Neural cell (in vitro differentiated cells): Measurements from ENCODE around the gene OR11A1. TPM values are rescaled to one million over a fixed set of nuclear protein-coding genes. Genes with fewer than 3 reads are reported as not detected.

ENCODE experiments used
- H2AFZ ChIP-seq: fragments of 200-600, 300-800 bp; sonication (generic), shearing (Covaris generic); 2 replicates; pipeline ENCODE4 v1.6.0; 2014; ENCODE audit warnings: low read depth, mild to moderate bottlenecking, antibody characterized with exemption, low read length, moderate library complexity
- H3F3A ChIP-seq: fragments of 200-600 bp; shearing (Covaris generic); 2 replicates; pipeline ENCODE4 v1.6.1; 2016; ENCODE audit warnings: mild to moderate bottlenecking, moderate library complexity, mixed read lengths, antibody characterized with exemption, low read length; ENCODE audit not compliant: insufficient read depth, poor library complexity, severe bottlenecking
- H3K27ac ChIP-seq: fragments of 200-600, 300-800 bp; sonication (generic), shearing (Covaris generic); 2 replicates; pipeline ENCODE4 v1.5.1; 2014; ENCODE audit warnings: mild to moderate bottlenecking, low read length, moderate library complexity
- H3K27me3 ChIP-seq: fragments of 300-800, 200-600 bp; sonication (generic), shearing (Covaris generic); 2 replicates; pipeline ENCODE4 v1.6.0; 2014; ENCODE audit warnings: mild to moderate bottlenecking, low read depth, low read length, moderate library complexity; ENCODE audit not compliant: insufficient read depth
- H3K36me3 ChIP-seq: fragments of 300-800, 200-600 bp; sonication (generic), shearing (Covaris generic); 2 replicates; pipeline ENCODE4 v1.5.1; 2014; ENCODE audit warnings: mild to moderate bottlenecking, antibody characterized with exemption, low read length, moderate library complexity; ENCODE audit not compliant: insufficient read depth
- H3K4me2 ChIP-seq: fragments of 300-800, 200-600 bp; sonication (generic), shearing (Covaris generic); 2 replicates; pipeline ENCODE4 v1.6.0; 2014; ENCODE audit warnings: mild to moderate bottlenecking, low read length
- H3K4me3 ChIP-seq: fragments of 300-800, 200-600 bp; sonication (generic), shearing (Covaris generic); 2 replicates; pipeline ENCODE4 v1.5.1; 2014; ENCODE audit warnings: mild to moderate bottlenecking, low read length, moderate library complexity
- H3K79me2 ChIP-seq: fragments of 200-600 bp; shearing (Covaris generic); replicated peaks from 2 replicates; pipeline ENCODE4 v1.6.0; 2014; ENCODE audit warnings: mild to moderate bottlenecking, low read length, moderate library complexity; ENCODE audit not compliant: insufficient read depth
- H3K9ac ChIP-seq: fragments of 300-800, 200-600 bp; sonication (generic), shearing (Covaris generic); 2 replicates; pipeline ENCODE4 v1.6.1; 2016; ENCODE audit warnings: mild to moderate bottlenecking, low read length, mixed read lengths
- H3K9me2 ChIP-seq: fragments of 200-600 bp; shearing (Covaris generic); 2 replicates; pipeline ENCODE4 v1.6.1; 2016; ENCODE audit warnings: mild to moderate bottlenecking, low read length, mixed read lengths; ENCODE audit not compliant: insufficient read depth
- H3K9me3 ChIP-seq: fragments of 200-600, 300-800 bp; sonication (generic), shearing (Covaris generic); 2 replicates; pipeline ENCODE4 v1.6.1; 2016; ENCODE audit warnings: mild to moderate bottlenecking, mixed run types, low read length, moderate library complexity, mixed read lengths
- H4K20me1 ChIP-seq: fragments of 200-600 bp; shearing (Covaris generic); 2 replicates; pipeline ENCODE4 v1.6.1; 2016; ENCODE audit warnings: mild to moderate bottlenecking, mixed run types; ENCODE audit not compliant: insufficient read depth
- CTCF ChIP-seq: fragments of 450-650 bp; IDR thresholded peaks from 2 replicates; pipeline ENCODE4 v1.5.1; 2014; ENCODE audit warnings: antibody characterized with exemption, mild to moderate bottlenecking, moderate library complexity; ENCODE audit not compliant: poor library complexity, severe bottlenecking
- EP300 ChIP-seq: fragments of 450-650 bp; conservative IDR thresholded peaks from 2 replicates; pipeline ENCODE4 v1.6.1; 2014; ENCODE audit warnings: antibody characterized with exemption, mild to moderate bottlenecking, moderate library complexity; ENCODE audit not compliant: poor library complexity, severe bottlenecking
- EZH2 ChIP-seq: fragments of 200-600, 300-800 bp; shearing (Covaris generic), sonication (generic); IDR thresholded peaks from 2 replicates; pipeline ENCODE4 v1.6.1; 2014; ENCODE audit warnings: antibody characterized with exemption, low read length, borderline replicate concordance, mild to moderate bottlenecking; ENCODE audit not compliant: insufficient read depth, poor library complexity, severe bottlenecking
- MXI1 ChIP-seq: fragments of 450-650 bp; conservative IDR thresholded peaks from 2 replicates; pipeline ENCODE4 v1.6.1; 2014; ENCODE audit warnings: antibody characterized with exemption, mild to moderate bottlenecking; ENCODE audit not compliant: poor library complexity, severe bottlenecking
- POLR2AphosphoS5 ChIP-seq: IDR thresholded peaks from 2 replicates; pipeline ENCODE4 v1.6.1; 2012
- RAD21 ChIP-seq: fragments of 450-650 bp; conservative IDR thresholded peaks from 2 replicates; pipeline ENCODE4 v1.6.1; 2014; ENCODE audit warnings: antibody characterized with exemption, mild to moderate bottlenecking, moderate library complexity
- REST ChIP-seq: IDR thresholded peaks from 2 replicates; pipeline ENCODE4 v1.6.1; 2012; ENCODE audit warnings: borderline replicate concordance
- SMC3 ChIP-seq: fragments of 450-650 bp; conservative IDR thresholded peaks from 2 replicates; pipeline ENCODE4 v1.6.1; 2014; ENCODE audit warnings: antibody characterized with exemption, mild to moderate bottlenecking, moderate library complexity; ENCODE audit not compliant: poor library complexity
- TAF1 ChIP-seq: IDR thresholded peaks from 2 replicates; pipeline ENCODE4 v1.6.1; 2012; ENCODE audit warnings: low read depth
- polyA plus RNA-seq: library from polyadenylated mRNA; depleted of rRNA; stranded (reverse); fragments of >200 nt; gene quantifications from 2 replicates; pipeline ENCODE4 v1.2.3, GENCODE V29; 2014

The OR11A1 gene
- polyA plus RNA-seq, 1 donor from 2014 or later, result not detected

GRCh38 chr6:29465279-29465678 lies 8.4 kb upstream of the OR11A1 start:
- Histone ChIP-seq H3K27ac (no peak overlapping the region), H3K9ac (no peak overlapping the region), H3K36me3 (no peaks in the 10 kb centered on the region), H2AFZ (no peak overlapping the region), H3K4me3 (no peak overlapping the region), H3K27me3 (no peaks in the 10 kb centered on the region), H4K20me1 (no peaks in the 10 kb centered on the region), H3K9me3 (no peaks in the 10 kb centered on the region), H3K79me2 (no peaks in the 10 kb centered on the region), H3K9me2 (no peaks in the 10 kb centered on the region), H3F3A (no peaks in the 10 kb centered on the region), H3K4me2 (no peak overlapping the region)
- TF ChIP-seq RAD21 (no peak), EP300 (no peak), POLR2AphosphoS5 (no peak), CTCF (no peak), EZH2 (no peak), MXI1 (no peak)

- H4K20me1 ChIP-seq, result no peaks in the 10 kb centered on the region
- no peak overlapping the region for H3K4me2 ChIP-seq
- no peak overlapping the region for H2AFZ ChIP-seq
- no peaks in the 10 kb centered on the region for H3K36me3 ChIP-seq
- no peaks in the 10 kb centered on the region for H3K27me3 ChIP-seq
- no peaks in the 10 kb centered on the region for H3K79me2 ChIP-seq
- no peak overlapping the region for H3K27ac ChIP-seq
- no peak for TF ChIP-seq EZH2
- no peak for TF ChIP-seq CTCF
- TF ChIP-seq TAF1, result no peak
- no peak for TF ChIP-seq EP300
- H3K9ac ChIP-seq, result no peak overlapping the region
- no peak overlapping the region for H3K4me3 ChIP-seq
- no peaks in the 10 kb centered on the region for H3F3A ChIP-seq
- no peaks in the 10 kb centered on the region for H3K9me2 ChIP-seq
- H3K9me3 ChIP-seq, result no peaks in the 10 kb centered on the region
These were observed 5.2 kb upstream of the OR11A1 start for GRCh38 chr6:29462022-29462421.

- H3K36me3 ChIP-seq, result no peaks in the 10 kb centered on the region
- no peaks in the 10 kb centered on the region for H3K9me3 ChIP-seq
- H3K9ac ChIP-seq, result no peak overlapping the region
- H3K27ac ChIP-seq, result no peak overlapping the region
- no peak overlapping the region for H3K4me2 ChIP-seq
- TF ChIP-seq EP300, result no peak
- TF ChIP-seq REST, result no peak
- no peak for TF ChIP-seq RAD21
- TF ChIP-seq SMC3, result no peak
- no peak for TF ChIP-seq CTCF
- TF ChIP-seq EZH2, result no peak
- TF ChIP-seq TAF1, result no peak
- TF ChIP-seq POLR2AphosphoS5, result no peak
- TF ChIP-seq MXI1, result no peak
- H2AFZ ChIP-seq, result no peak overlapping the region
- no peaks in the 10 kb centered on the region for H3K27me3 ChIP-seq
- no peaks in the 10 kb centered on the region for H4K20me1 ChIP-seq
- H3F3A ChIP-seq, result no peaks in the 10 kb centered on the region
- no peak overlapping the region for H3K4me3 ChIP-seq
- no peaks in the 10 kb centered on the region for H3K79me2 ChIP-seq
- H3K9me2 ChIP-seq, result no peaks in the 10 kb centered on the region
These were observed 4.3 kb upstream of the OR11A1 start for GRCh38 chr6:29461021-29461814.
